ENCODE results near the gene KLHL29.
A peak's percentile ranks its signal among the peaks of the same experiment; 100 is the strongest.

KLHL29 gene

GRCh38 chr2:23497536-23497935, 112.6 kb downstream of the KLHL29 start:
- peak; percentile 44 for DNase-seq

GRCh38 chr2:23498943-23499342, 114.0 kb downstream of the KLHL29 start:
- no peak for DNase-seq

- no peak for DNase-seq
Observed at GRCh38 chr2:23499439-23499838, 114.5 kb downstream of the KLHL29 start.

GRCh38 chr2:23500836-23501235, 115.9 kb downstream of the KLHL29 start:
- no peak for DNase-seq

- DNase-seq = no peak
Observed at GRCh38 chr2:23502096-23502495, 117.1 kb downstream of the KLHL29 start.

- DNase-seq = no peak
Observed at GRCh38 chr2:23503097-23503496, 118.1 kb downstream of the KLHL29 start.

GRCh38 chr2:23503682-23504081, 118.7 kb downstream of the KLHL29 start:
- DNase-seq = no peak

- DNase-seq = no peak
Observed at GRCh38 chr2:23504591-23504990, 119.6 kb downstream of the KLHL29 start.

GRCh38 chr2:23505218-23505983, 120.4 kb downstream of the KLHL29 start:
- peak; percentile 46 for DNase-seq

- DNase-seq = peak; percentile 80
Observed at GRCh38 chr2:23505984-23506380, 121.0 kb downstream of the KLHL29 start.

- DNase-seq = peak; percentile 56
Observed at GRCh38 chr2:23506531-23507266, 121.7 kb downstream of the KLHL29 start.

GRCh38 chr2:23507267-23508065, 122.5 kb downstream of the KLHL29 start:
- DNase-seq = peak; percentile 66

- DNase-seq = no peak
Observed at GRCh38 chr2:23508066-23508390, 123.0 kb downstream of the KLHL29 start.

GRCh38 chr2:23509103-23509502, 124.1 kb downstream of the KLHL29 start:
- DNase-seq = peak; percentile 64

GRCh38 chr2:23509596-23510292, 124.8 kb downstream of the KLHL29 start:
- DNase-seq = peak; percentile 88

GRCh38 chr2:23510471-23510870, 125.5 kb downstream of the KLHL29 start:
- DNase-seq = peak; percentile 81

- no peak for DNase-seq
Observed at GRCh38 chr2:23512778-23513177, 127.8 kb downstream of the KLHL29 start.

GRCh38 chr2:23513245-23513871, 128.4 kb downstream of the KLHL29 start:
- DNase-seq = peak; percentile 87

- no peak for DNase-seq
Observed at GRCh38 chr2:23513872-23514793, 129.2 kb downstream of the KLHL29 start.

- no peak for DNase-seq
Observed at GRCh38 chr2:23516520-23517256, 131.7 kb downstream of the KLHL29 start.

Data from NCI-H82 (cell line).